Smooth muscle cell of the brain vasculature (primary cell): ENCODE measurements around the gene HSPA4L.

Experiments
- DNase-seq: peaks from one replicate; pipeline ENCODE4 v3.0.0-alpha.2; 2012; ENCODE audit warnings: low read depth, low spot score

Gene HSPA4L

DNA sequence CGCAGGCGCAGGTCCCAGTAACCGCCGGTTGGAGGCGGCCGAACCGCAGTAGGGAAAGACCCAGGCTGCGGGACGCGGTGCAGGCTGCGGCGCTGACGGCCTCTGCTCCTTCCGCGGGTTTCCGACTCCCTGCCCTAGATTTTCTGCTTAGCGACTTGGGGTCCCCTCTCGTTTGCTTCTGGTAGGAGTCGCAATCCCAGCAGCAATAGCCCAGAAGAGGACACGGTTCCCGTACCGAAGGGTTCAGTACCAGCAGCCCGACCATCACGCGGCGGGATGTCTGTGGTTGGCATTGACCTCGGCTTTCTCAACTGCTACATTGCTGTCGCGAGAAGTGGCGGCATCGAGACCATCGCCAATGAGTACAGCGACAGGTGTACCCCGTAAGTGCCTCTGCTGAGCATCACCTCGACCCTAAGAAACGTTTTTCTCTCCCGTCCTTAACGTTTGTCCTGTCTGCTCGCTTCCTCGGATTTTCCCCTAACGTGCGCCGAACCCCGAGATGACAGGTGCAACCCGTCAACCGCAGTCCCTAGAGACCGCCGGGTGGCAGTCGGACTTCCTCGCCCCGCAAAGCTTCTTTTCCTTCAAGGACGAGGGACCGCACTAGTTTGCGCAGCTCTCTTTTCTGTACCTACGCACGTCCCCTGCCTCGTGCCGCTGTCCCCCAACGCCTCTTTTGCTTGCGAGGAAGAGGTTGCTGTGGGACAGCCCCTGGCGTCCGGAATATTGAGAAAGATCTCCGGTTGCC is at the start of gene HSPA4L:
Gene HSPA4L (plus strand): TSS at position 48 of the 751 bp plus-strand sequence. CDS start 229 bp downstream, at position 277.
- no peak for DNase-seq

DNA sequence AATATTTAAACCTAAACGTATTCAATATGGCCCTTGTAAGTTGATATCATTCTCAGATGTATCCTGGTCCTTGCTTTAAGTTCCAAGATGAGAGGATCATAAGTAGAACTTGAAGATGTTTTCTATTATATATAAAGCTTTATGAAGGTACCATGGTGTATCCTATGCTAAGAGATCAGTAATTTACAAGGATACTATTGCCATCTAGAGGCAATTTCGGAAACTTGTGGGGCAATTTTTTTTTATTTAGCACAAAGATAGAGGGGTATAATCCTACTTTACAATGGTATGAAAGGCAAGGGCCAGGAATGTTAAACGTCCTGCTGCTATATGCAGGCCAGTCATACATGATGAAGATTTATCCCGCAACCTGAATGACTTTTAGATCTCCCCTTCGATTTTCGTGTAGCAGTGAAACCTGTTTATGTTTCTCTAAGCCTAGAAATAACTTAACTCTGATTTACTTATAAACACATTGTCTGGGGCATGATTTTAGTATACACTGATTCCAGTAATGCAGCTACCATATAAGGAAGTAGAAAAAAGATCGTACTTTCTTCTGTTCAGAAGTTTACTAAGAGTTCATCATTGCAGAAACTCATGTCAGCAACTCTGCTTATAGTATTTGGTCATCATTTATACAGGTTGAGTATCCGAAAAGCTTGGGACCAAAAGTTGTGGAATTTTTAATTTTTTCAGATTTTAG is 49.3 kb upstream of the HSPA4L start:
- DNase-seq = no peak

DNA sequence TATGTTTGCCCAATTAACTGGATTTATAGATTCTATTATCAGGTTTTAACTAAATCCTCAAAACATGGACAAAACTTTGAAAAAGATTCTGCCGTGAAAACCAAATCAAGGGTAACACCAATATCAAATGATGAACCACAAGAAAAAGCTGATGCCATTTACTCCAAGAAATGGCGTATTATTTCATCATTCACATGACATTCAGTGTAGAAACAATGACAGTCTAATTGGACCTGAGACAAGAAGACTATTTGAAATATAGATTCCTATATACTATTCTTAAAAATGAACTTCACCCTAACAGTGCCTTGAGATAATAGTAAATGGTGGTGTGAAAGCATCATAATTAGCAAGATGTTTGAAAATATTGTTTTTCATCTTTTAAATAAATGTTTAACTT is 47.1 kb upstream of the HSPA4L start:
- no peak for DNase-seq

DNA sequence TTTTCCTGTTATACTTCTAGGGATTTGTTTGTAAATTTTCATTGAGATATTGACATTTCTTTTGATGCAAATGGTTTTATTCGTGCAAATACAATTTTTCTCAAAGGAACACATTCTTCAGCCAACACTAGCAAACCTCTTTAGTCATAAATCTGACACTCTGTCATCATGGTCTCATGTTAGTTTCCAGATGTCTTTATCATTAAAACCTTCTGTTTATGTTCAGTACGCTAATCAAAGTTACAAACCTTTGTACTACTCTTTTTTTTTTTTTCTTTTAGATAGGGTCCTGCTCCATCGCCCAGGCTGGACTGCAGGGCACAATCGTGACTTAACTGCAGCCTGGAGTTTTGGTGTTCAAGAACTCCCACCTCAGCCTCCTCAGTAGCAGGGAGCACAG is 44.8 kb upstream of the HSPA4L start:
- DNase-seq = no peak

DNA sequence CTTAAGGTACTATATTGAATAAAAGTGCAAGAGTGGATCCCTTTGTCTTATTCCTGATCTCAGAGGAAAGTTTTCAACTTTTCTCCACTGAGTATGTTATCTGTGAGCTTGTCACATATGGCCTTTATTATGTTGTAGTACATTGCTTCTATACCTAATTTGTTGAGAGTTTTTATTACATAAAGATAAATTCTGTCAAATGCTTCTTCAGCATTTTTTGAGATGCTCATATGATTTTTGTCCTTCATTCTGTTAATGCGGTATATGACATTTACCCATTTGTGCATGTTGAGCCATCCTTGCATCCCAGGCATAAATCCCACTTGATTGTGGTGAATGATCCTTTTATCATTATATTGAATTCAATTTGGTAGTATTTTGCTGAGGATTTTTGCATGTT is 40.9 kb upstream of the HSPA4L start:
- DNase-seq = no peak

DNA sequence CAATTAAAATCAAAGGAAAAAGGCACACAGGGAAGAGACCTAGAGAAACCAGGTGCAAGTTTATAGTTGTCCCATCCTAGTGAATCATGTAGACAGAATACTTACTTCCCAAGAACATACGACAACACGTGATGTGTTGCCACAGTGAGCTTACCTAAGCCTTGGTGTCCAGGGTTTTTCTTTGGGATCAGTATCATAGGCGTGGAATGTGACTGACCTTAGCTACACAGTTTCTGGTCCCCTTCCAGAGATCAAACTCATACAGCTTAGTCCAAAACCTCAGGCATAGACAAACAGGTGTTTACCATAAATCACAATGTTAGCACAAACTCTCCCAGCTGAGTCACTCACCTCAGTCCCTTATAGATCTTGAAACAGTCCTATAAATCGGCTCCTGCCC is 34.2 kb upstream of the HSPA4L start:
- DNase-seq = no peak

DNA sequence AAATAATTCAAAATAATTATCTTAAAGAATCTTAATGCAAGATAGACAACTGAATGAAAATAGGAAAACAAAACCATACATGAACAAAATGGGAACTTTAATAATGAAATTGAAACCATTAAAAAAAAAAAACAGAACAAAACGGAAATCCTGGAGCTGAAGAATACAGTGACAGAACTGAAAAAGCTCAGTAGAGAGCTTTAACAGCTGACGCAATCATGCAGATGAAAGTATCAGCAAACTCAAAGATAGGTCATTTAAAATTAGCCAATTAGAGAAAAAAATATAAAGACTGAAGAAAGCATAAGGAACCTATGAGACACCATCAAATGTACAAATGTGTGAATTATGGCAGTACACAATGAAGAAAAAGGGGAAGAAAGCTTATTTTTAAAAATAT is 33.2 kb upstream of the HSPA4L start:
- no peak for DNase-seq

DNA sequence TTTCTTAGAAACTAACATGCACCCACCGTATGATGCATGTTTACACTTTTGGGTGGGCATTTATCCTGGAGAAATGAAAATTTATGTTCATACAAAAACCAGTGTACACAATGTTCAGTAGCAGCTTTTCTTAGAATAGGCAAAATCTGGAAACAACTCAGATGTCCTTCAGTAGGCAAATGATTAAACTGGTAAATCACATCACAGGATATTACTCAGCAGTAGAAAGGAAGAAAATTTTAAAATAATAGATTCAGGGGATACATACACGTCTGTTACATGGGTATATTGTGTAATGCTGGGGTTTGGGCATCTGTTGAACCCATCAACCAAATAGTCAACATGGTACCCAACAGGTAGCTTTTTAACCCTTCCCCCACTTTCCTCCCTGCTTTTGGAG is 25.2 kb upstream of the HSPA4L start:
- DNase-seq = no peak

DNA sequence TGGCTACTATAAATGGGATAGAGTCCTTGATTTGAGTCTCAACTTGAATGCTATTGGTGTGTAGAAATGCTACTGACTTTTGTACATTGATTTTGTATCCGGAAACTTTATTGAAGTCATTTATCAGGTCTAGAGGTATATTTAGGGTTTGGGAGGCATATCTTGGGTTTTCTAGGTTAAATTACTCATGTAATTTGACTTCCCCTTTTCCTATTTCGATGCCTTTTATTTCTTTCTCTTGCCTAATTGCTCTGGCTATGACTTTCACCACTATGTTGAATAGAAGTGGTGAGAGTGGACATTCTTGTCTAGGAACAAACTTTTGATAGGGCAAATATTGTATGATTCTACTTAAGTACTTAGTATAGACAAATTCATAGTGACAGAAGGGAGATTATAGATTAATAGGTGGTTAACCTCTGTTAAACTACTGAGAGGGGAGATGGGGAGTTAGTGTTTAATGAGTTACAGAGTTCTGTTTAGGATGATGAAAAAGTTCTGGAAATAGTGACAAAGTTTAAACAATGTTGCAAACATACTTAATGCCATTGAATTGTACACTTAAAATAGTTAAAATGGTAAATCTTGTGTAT is 22.8 kb upstream of the HSPA4L start:
- DNase-seq = no peak

DNA sequence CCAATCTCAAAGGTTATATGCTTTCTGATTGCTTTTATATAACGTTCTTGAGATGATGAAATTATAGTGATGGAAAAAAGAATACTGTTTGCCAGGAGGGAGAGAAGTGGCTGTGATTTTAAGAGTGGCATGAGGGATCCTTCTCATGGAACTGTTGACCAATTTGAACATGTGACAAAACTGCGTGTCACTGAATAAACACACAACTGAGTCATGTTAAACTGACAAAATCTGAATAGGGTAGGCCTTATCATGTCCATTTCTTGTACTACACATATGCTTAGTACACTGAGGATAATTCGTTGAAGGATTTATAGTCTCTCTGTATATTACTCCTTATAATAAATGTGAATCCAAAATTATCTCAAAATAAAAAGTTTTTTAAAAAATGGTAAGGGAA is 22.2 kb upstream of the HSPA4L start:
- no peak for DNase-seq

DNA sequence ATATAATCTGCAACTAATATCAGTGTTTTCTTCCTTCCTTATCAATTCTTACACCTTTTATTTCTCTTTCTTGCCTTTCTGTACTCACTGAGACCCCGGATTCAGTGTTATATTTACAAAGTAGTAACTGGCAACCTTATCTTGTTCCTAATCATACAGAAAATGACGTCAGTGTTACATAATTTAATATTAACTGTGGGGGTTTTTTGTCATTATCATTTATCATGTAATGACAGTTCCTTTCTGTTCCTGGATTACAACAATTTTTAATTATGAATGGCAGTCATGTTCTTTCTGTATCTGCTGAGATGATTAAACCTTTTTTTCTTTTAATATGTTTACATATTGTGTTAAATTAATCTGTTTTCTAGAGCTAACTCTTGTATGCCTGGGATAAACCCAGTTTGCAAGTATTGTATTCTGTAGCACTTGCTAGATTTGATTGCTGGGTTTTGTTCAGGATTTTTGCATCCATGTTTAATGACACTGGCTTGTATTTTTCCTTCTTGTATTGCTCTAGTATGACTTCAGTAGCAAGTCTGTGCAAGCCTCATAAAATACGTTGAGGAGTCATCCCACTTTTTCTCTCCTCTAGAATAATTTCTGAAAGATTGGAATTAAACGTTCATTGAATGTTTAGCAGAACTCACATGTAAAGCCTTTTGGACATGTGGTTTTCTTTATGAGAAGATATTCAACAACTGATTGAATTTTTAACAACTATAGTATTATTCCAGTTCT is 10.4 kb upstream of the HSPA4L start:
- no peak for DNase-seq

DNA sequence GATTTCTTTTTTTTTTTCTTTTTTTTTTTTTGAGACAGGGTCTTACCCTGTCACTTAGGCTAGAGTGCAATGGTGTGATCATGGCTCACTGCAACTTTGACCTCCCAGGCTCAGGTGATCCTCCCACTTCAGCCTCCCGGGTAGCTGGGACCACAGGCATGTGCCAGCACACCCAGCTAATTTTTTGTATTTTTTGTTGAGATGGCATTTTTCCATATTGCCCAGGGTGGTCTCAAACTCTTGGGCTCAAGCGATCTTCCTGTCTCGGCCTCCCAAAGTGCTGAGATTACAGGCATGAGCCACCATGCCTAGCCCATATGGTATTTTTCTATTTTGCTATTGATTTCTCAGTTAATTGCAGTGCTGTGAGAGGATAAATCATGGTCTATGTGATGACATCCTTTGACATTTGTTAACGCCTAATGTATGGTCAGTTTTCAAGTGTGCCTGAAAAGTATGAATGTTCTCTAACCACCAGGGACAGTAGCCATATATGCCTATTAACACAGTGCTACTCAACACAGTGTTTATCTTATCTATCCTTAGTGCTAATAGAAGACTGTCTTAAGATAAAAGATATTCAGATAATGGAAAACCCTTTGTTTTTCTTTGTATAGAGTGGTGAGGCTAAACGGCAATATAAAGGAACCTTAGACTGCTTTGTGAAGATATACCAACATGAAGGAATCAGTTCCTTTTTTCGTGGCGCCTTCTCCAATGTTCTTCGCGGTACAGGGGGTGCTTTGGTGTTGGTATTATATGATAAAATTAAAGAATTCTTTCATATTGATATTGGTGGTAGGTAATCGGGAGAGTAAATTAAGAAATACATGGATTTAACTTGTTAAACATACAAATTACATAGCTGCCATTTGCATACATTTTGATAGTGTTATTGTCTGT is 9.1 kb upstream of the HSPA4L start:
- DNase-seq = no peak

DNA sequence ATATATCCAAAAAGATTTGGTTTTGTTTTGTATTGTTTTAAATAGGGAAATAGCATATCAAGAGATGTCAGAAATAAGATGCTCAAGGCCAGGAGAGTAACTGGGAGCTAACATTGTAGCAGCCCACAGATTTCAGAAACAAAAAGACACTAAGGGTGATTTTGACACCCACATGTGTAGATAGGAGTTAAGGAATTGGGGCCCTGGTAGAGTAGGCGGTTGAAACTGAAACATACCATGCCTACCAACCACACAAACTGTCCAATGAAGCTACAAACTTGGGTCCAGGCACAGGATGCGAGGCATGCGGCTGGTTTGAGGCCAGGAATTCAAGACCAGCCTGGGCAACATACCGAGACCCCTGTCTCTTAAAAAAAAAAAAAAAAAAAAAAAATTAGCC is 6.3 kb upstream of the HSPA4L start:
- DNase-seq = no peak

DNA sequence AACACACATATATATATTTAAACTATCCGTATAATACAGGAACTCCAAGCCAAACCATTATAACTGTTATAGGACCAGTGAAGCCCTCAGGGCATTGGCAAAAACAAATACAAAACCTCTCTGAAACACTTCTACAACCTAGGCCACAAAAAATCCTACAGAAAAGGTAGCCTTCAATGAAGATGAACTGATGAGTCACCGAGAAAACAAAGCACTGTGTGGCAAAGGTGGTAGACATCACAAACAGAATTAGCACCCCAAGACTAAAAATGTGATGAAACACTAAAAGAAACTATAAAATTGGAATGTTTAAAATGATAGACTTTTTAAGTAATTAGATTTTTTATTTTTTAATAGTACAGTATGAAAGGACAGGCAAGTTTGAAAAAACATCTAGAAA is 5.5 kb upstream of the HSPA4L start:
- no peak for DNase-seq

DNA sequence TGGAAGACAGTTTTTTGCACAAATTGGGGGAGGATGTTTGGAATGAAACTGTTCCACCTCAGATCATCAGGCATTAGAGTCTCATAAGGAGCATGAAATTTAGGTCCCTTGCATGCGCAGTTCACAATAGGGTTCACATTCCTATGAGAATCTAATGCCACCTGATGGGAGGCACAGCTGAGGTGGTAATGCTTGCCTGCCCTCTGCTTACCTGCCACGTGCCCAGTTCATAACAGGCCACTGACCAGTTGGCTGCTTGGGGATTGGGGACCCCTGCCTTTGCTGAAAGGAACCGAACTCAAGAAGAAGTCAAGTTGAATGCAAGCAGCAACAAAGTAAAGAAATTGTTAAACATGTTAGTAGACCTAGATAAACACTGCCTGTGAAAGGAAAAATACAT is 4.6 kb upstream of the HSPA4L start:
- DNase-seq = no peak

DNA sequence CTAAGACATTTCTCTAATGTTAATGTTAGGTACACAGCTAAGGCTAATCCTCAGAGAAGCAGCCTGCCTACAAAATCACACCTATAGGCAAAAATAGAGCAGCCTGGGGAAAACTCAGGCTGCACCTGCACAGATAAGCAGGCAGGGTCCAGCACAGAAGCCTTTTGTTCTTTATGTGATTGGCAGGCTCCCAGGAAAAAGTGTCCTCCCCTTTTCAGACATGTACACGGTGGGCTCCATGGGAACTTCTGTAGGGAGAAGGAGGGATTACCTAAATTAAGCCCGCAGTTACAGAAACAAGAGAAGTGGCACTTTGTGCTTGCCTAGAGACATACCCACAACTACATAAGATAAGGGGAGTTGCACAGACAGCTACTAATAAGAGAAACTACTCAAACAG is 4.0 kb upstream of the HSPA4L start:
- no peak for DNase-seq

DNA sequence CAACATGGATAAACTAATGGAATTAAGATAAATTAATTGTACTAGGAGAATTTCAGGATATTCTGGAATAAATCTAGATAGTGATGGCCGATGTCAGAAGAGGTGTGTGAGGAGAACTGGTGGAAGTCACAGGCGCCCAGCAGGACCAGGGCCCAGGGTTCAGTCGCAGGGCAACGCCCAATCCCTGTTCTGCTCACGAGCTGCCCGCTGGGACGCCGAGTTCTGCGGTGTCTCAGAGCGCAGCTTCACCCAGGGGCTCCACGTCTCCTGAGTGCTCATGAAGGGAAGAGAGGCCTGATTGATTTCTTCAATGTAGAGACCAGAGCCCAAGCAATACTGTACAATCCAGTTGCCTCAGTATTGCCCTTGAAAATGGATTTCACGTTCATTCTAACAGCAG is 1.5 kb upstream of the HSPA4L start:
- DNase-seq = no peak

DNA sequence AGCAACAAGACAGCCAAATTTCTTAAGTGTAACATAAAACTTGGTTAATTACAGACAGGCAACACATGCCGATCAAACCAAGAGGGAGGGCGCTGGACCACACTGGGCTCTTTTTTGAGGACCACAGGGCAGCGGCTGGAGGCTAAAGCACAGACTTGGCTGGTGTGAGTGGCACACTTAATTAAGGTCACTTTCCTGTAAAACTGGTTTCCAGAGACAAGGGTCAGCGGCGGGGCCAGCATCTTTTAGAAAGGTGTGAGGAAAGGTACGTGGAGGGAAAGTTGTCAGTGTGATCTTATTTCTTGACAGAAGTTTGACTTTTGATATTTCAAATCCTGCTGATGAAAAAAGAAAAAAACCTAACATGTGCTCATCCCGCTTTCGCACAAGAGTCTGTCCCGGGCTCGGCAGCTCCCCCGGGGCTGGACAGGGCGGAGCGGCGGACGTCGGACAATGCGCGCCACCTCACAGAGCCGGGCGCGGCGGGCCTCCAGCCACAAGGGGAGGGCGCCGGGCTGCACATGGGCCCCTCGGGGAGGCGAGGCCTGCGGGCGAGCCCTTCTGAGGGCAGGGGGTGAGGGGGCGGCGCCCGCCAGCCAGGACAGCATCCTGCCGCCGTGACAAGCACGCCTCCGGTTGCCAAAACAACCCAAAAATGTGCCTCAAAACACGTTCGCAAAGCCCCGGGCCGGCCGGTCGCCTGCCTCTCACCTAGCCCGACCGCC is 660 bp upstream of the HSPA4L start:
- no peak for DNase-seq

DNA sequence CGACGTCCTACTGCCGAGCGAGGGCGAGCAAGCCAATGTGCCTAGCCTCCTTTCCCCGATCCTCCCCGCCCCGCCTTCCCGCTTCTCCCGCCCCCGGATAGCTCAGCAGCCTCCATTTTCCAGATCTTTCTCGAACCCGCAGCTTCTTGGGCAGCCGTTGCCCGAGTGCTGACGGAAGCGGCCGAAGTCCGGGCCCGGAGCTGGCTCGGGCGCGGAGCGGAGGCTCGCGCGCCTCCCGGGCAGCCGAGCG is 172 bp upstream of the HSPA4L start:
- peak; percentile 33 for DNase-seq

DNA sequence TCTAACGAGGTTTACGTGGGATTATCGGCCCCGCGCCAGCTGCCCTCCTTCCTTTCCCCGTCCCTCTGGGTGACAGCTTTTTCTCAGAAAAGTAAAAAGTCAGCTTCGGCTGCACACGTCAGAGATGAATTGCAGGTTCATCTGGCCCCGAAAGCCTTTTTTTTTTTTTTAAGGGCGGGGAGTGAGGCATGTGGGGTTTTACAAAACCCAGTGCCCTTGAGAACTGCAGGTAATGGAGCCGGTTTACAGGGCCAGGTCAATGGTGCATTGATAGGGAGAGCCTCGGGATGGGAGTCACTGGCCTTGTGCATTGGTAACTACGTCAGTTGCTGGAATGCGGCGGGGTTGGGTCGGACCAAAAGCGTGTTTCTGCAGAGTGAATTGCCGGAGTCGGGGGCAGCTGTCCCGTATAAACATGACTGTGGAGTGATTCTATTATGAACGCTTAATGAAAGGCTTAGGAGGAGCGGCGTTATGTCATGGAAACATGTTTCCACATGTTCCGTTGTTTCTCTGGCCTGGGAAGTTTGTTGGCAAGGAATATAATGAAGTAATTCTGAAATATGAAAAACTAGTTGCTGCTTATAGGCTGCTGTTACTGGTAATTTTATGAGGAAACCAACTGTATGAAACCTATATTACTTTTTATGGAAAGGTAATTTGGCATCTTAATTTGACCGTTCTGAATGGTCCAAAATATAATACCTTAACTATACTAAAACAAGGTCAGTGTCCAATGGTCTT is 1.1 kb downstream of the HSPA4L start:
- DNase-seq = no peak
